ENCODE data around the gene CTDNEP1.

Gene CTDNEP1

DNA sequence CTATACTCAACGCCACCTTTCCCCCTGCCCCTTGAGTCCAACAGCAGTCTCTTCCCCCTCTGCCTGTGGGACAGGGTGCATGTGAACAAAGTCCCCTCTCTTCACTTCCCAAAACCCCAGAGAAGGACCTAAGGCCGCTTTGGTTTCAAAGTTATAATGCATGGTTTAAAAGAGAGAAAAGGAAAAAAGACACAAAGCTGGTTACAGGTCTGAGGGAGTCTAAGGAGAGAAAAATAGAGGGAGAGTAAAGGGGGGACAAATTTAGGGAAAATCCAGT is 8.1 kb downstream of the CTDNEP1 start:
- TF ChIP-seq, protein P1, sequence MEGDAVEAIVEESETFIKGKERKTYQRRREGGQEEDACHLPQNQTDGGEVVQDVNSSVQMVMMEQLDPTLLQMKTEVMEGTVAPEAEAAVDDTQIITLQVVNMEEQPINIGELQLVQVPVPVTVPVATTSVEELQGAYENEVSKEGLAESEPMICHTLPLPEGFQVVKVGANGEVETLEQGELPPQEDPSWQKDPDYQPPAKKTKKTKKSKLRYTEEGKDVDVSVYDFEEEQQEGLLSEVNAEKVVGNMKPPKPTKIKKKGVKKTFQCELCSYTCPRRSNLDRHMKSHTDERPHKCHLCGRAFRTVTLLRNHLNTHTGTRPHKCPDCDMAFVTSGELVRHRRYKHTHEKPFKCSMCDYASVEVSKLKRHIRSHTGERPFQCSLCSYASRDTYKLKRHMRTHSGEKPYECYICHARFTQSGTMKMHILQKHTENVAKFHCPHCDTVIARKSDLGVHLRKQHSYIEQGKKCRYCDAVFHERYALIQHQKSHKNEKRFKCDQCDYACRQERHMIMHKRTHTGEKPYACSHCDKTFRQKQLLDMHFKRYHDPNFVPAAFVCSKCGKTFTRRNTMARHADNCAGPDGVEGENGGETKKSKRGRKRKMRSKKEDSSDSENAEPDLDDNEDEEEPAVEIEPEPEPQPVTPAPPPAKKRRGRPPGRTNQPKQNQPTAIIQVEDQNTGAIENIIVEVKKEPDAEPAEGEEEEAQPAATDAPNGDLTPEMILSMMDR (IDR thresholded peaks at IDR 0.05; ENCODE audit: low read depth, low read length): no peak
- peak overlapping the region; percentile 92 for H3K4me3 ChIP-seq (ENCODE audit: low read depth, low read length)

DNA sequence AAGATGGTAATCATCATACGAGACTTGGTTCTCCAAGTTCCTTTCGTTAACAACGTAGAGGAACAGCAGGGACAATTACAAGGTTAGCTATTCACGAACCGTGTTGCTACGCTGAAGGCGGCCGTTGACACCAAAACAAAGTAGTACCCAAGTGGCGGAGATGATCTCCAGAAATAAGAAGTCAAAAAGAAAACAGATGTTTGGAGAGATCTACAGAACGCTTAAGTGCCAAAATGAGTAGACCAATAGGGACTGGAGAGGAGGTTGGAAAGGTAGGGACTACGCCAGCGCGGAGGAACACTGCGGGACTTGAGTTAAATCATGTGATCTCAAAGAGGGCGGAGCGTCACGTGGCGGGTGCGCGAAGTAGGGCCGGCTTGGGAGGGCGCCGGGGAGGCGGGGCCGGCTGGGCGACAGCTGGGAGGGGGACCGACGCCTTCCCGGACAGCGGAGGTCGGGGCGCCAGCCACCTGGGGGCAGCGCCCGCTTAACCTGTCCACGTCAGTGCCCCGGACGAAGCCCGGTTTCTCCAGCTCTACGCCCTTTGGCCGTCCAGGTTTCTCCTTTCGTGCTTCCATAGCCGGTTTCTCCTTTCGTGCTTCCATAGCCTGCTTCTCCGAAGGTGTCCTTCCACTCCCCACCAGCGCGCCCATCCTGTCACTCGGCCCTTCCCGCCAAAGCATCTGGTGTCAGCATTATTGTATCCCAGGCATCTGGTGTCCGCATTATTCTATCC is 8.6 kb downstream of the CTDNEP1 start:
- peak overlapping the region; percentile 92 for H3K4me3 ChIP-seq (ENCODE audit: low read depth, low read length)
- TF ChIP-seq, protein P1 (IDR thresholded peaks at IDR 0.05; ENCODE audit: low read depth, low read length): no peak

DNA sequence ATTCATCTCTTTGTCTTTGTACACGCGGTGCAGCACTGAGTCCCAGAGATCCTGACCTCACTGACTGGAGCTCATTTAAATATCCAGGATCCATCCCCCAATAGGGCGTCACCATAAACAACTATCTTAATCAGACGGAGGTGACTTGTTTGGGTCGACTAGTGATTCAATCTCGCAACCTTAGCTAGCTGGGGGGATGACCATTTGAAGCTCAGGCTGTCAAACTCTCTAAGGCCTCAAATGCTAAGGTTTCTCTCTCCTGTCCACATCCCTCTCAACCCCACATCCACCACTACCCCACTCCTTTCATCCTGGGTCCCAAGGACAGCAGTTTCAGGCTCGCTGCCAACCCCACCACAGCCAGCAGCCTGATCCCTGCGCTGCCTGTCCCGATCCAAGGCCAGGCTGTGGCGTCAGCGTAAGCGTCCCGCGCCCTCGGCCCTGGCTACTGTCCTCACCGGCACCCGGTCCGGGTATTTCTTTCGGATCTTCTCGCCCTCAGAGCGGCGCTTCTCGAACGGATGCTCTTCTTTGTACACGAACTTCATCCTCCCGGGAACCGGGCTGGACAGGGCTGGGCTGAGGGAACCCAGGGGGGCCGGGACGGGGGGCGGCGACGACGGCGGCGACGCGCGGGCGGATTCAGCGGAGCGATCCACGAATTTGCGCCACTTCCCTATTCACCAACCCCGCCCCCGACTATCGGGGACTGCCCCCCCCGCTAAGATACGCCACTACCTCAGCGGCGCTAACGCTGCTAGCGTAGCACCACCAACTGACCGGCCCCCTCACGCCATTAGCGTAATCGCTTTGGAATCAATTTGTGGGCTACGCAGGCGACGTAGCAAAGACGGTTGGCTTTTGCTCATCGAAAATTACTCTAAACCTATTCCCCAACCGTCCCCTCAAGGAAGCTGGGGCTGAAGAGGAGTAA is 9.5 kb downstream of the CTDNEP1 start, which contains the start of gene GABARAP:
Gene GABARAP (minus strand): TSS at position 667 of the 934 bp plus-strand sequence. CDS start 119 bp downstream, at position 548.
- peak within 1 kb of the TSS; percentile 92 for H3K4me3 ChIP-seq (ENCODE audit: low read depth, low read length)
- TF ChIP-seq, protein P1 (IDR thresholded peaks at IDR 0.05; ENCODE audit: low read depth, low read length): no peak

DNA sequence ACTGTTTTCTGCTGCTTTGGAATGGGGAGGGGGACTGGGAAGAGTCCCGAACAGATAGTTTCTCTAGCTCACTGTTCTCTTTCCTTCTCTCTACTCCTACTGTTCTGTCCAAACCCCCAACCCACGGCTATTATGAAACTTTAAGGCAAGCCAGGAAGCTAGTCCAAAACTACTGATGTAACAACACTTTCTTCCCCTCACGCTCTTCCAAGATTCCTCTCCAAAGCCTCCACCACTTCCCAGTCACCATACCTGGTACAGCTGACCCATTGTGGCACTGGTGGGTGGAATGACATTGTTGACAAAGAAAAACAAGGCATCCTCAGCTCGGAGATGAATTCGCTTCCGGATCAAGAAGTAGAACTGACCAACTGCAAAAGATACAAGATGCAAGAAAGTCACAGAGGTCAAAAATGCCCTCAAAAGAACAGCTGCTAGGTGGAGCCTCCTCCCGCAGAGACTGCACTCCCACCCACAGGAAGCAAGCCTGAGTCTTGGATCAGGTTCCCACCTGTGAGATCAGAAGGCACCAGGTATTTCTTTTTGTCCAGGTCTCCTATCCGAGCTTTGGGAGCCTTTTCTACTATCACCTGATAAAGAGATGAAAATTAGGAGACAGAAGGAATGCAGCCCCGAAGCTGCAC is 10.3 kb downstream of the CTDNEP1 start:
- peak overlapping the region; percentile 92 for H3K4me3 ChIP-seq (ENCODE audit: low read depth, low read length)
- TF ChIP-seq, protein P1 (IDR thresholded peaks at IDR 0.05; ENCODE audit: low read depth, low read length): no peak

DNA sequence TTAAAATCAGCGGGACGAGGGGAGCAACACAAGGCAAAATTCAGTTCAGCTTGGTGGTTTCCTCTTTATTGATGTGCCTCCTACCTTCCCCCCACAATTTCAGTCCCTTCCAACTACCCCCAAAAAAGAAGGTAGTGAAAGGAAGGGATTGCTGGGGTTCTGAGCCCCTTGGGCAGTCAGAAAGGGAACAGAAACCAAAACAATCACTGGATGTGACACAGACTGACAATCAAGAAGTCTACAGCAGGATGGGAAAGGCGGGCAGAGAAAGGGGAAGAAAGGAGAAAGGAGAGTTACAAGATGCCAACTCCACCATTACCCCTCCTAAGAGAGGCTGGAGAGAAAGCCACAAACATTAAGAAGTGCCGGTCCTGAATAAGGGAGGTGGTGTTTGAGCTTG is 11.2 kb downstream of the CTDNEP1 start:
- H3K4me3 ChIP-seq (ENCODE audit: low read depth, low read length): peak overlapping the region; percentile 92
- TF ChIP-seq, protein P1 (IDR thresholded peaks at IDR 0.05; ENCODE audit: low read depth, low read length): no peak

DNA sequence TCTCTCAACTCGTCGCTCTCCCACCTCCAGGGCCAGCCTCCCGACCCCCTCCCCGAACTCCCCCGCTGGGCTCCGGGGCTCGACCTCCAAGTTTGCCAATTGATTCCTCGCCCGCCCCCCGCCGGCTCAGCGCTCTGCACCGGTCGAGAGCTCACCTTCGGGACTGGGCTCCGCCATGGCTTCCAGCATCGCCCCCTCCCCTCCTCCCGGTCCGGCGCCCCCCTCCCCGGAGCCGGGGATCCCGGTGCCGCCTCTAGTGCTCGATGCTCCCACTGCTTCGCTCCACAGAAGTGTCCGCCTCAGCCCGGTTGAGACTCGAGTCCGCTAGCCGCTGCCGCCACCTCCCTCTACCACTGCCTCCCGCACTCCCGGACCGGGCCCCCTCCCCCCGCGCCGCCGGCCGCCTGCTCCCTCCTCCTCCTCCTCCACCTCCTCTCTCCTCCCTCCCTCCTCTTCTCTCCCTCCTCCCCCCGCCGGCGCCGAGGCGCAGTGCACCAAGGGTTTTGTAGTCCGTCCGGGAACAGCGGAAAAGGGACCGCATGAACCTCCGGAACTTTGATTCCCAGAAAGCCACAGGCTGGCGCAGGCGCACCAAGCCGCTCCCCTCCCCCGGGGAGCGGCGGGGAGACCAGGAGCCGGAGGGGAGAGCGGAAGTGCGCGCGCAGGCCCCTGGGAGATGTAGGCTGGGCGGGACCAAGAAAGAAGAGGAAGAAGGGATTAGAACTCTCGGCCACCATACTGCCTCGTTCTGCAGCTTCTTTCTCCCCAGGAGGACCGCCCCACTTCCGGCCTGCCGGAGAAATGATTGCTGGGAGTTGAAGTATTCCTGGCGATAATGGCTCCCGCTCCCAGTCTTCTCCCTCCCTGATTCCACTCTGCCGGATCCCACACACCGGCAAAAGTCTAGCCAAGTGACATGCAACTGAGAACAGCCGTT is 12.2 kb downstream of the CTDNEP1 start, which contains the start of gene PHF23:
Gene PHF23 (minus strand): TSS at position 367 of the 937 bp plus-strand sequence. CDS start 178 bp downstream, at position 189.
- H3K4me3 ChIP-seq (ENCODE audit: low read depth, low read length): peak within 1 kb of the TSS; percentile 99
- TF ChIP-seq, protein P1 (IDR thresholded peaks at IDR 0.05; ENCODE audit: low read depth, low read length): no peak

Data from WI38 (cell line).